GM10847 (cell line): Measurements from ENCODE around the gene PXYLP1.

Experiments used
- POLR2A ChIP-seq: IDR thresholded peaks from 2 replicates; pipeline ENCODE4 v1.6.1; 2011; ENCODE audit not compliant: insufficient read length; ENCODE audit errors: extremely low read depth

The PXYLP1 gene

DNA sequence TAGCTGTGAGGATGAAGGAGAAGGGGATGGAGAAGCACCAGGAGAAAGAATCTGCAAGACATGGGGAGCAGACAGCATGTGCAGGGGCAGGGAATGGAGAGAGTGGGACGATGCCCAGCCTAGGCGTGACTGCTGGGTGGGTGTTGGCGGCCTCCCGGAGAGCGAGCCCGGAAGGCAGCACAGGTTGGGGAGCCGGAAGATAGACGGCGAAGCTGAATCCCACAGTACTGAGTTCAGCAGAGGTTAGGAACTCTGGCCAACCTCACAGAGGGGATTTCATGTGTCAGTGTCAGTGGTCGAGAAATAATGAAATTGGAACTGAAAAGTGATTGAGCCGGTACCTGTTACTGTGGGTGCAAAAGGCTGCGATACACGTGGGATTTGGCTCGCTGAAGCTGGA lies 55.2 kb downstream of the PXYLP1 start:
- TF ChIP-seq POLR2A: no peak

DNA sequence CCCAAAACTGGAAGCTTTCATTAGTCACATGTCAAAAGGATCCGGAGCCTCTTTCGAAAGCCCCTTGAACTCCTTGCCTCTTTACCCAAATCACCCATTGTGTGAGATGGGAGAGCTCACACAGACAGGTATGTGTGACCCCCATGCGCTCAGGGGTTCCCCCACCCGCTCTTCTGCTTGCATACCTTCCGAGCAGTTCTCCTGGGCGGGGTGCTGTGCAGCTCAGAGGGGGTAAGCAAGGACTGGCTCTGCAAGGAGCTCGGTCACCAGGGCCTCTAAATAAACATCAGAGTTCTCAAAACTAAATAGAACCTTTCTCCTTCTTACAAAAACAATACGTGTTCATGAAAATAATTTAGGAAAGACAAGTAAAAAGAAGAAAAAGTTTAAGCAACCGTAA lies 55.7 kb downstream of the PXYLP1 start:
- TF ChIP-seq POLR2A: no peak

DNA sequence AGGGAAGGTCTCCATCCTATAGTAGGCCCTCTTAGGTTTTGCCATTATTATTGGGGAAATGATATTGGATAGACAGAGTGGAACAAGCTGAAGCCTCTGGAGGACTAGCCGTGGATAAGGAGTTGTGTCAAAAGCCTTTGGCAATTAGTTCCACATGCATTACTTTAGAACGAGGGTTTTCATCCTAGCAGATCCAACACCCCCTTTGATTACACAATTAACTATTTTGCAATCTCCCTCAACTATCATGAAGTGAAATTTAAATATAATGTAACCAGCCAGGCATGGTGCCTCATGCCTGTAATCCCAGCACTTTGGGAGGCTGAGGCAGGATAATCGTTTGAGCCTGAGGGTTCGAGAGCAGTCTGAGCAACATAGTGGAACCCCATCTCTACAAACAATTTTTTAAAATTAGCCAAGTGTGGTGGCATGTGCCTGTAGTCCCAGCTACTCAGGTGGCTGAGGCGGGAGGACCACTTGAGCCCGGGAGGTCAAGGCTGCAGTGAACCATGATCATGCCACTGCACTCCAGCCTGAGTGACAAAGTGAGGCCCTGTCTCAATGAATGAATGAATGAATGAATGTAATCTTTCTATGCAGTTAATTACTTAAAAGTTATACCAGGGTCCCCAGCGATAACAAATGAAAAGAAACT lies 56.8 kb downstream of the PXYLP1 start:
- no peak for TF ChIP-seq POLR2A

DNA sequence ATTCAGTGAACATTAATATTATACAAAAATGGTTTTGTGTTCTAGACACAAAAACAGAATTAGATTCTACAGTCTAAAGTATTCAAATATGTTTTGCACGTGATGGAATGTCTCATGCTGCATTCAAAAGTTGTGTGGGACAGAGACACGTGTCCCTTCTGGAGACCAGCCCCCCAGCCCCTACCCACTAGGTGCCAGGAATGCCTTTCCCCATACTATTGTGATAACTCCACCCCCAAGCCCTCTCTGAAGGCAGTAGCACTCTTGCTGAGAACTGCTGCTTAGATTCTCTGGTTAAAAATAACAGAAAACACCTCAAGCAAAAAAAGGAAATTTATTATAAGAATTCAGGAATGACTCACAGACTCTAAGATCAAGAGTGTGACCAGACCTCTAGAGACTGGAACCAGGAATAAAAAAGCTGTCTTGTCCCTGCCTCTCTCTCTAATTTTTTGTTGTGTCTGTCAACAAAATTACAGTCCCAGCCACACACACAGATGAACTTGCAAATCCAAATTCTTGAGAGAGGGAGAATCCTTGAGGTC lies 57.7 kb downstream of the PXYLP1 start:
- no peak for TF ChIP-seq POLR2A

DNA sequence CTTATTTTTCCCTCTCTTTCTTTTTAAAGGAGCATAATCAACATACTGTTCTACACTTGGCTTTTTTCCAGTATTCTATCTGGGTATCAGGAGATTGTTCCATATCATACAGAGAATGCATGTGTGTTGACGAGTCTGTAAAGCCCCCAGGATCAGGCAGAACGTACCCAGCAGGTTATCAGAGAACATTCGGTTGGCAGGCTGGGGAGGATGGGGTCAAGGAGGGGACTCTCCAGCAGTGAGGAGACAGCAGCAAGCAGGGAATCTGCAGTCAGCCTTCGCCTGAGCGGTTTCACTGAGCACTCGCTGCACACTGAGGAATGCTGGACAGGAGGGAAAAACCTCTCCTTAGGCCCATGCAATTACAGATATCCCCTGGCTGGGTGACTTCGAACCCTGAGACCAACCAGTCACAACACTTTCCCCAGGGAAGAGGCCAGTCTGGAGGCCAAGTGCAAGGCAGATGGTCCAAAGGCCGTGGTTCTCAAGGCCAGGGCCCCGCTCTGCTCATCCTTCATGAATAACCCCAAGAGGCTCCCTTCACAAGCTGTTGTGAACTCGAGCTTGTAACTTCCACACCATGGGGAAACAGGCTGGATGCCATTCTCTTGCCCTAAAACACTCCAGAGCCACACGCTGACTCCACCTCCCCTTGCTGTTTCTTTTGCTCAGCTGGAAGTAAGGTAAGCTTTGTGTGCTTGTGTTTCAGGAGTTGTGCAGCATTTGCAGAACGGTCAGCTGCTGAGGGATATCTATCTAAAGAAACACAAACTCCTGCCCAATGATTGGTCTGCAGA lies 60.1 kb downstream of the PXYLP1 start:
- TF ChIP-seq POLR2A: no peak

DNA sequence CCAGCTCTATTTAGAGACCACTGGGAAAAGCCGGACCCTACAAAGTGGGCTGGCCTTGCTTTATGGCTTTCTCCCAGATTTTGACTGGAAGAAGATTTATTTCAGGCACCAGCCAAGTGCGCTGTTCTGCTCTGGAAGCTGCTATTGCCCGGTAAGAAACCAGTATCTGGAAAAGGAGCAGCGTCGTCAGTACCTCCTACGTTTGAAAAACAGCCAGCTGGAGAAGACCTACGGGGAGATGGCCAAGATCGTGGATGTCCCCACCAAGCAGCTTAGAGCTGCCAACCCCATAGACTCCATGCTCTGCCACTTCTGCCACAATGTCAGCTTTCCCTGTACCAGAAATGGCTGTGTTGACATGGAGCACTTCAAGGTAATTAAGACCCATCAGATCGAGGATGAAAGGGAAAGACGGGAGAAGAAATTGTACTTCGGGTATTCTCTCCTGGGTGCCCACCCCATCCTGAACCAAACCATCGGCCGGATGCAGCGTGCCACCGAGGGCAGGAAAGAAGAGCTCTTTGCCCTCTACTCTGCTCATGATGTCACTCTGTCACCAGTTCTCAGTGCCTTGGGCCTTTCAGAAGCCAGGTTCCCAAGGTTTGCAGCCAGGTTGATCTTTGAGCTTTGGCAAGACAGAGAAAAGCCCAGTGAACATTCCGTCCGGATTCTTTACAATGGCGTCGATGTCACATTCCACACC lies 60.9 kb downstream of the PXYLP1 start:
- TF ChIP-seq POLR2A: no peak

DNA sequence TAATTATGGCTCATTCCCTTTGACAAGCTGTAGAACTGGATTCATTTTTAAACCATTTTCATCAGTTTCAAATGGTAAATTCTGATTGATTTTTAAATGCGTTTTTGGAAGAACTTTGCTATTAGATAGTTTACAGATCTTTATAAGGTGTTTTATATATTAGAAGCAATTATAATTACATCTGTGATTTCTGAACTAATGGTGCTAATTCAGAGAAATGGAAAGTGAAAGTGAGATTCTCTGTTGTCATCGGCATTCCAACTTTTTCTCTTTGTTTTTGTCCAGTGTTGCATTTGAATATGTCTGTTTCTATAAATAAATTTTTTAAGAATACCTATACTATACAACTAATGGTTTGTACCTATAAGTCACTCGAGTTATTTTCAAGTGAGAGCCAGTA lies 62.7 kb downstream of the PXYLP1 start:
- no peak for TF ChIP-seq POLR2A

DNA sequence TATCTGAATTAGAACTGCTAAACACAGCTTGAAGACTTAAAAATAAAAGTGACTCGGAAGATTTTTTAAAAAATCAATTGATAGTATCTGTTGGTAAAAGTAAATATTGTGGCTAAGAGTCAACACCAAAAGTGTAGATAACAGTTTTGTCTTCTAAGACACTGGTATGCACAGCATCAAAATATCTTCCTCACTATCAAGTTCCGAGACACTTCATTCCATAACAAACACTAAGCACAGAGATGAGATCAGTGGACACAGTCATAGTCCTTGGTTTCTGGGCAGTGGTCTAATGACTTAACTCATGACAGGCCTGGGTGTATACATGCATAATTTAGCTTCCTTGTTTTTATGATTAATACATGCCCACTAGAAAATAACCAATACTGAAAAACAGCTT lies 63.2 kb downstream of the PXYLP1 start:
- TF ChIP-seq POLR2A: no peak

DNA sequence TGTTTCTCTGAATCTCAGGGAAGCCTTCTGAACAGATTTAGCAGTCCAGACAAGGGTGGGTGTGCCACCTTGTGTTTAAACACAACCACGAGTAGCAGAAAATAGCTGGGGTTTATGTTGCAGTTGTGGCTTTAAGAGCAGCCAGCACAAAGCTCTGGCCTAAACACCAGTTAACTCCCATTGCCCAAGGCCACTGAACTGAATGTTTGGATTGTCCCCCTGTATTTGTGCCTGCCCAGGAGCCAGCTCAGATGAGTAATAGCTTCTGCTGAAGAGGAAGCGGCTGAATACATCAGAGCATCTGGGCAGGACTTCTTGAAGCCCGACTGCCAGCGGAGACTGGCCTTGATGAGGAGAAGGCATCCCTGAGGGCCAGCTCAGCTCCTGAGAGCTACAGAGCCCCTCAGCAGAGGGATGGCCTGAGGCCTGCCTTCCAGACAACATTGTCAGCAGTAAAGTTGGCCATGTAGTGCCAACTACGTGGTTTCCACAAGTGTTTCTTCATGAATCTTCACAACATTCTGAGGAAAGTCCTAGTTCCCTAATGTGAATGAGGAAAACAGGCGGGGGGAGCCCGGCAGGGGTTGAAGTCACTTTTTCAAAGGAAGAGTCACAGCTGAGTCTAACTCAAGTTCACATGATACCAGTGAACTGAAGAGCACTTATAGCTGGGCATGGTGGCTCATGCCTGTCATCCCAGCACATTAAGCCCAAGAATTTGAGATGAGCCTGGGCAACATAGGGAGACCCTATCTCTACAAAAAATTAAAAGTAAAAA lies 70.9 kb downstream of the PXYLP1 start:
- no peak for TF ChIP-seq POLR2A

DNA sequence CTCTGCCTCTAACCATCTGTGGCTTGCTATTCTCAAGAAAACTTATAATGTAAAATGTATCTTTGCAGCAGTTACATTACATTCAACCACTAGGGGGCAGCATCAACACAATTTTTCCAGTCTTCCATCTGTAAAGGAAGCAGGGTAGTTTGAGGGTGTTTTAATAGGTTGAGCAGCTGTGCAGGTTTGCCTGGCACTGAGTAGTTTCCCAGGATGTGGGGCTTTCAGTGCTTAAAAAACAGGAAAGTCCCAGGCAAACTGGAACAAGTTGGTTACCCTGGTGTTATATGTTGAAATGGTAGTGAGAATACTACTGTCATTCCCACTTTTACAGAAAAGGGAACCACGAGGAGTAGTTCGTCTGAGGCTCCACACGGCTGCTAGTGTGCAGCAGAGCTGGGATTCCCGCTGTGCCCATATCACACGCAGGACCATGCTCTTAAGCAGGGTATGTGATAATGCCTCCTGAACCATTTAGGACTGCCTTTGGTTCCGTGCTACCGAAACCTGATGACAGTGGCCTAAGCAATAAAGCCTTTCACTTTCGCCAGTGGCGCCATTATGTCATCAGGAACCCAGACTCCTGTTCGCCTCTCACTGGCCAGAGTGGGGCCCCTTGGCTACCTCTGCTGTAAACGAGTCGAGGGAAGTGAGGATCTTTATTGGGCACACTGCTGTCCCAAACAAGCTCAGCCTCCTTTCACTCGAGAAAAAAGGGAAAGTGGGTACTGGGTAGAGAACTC lies 72.0 kb downstream of the PXYLP1 start:
- TF ChIP-seq POLR2A: no peak

DNA sequence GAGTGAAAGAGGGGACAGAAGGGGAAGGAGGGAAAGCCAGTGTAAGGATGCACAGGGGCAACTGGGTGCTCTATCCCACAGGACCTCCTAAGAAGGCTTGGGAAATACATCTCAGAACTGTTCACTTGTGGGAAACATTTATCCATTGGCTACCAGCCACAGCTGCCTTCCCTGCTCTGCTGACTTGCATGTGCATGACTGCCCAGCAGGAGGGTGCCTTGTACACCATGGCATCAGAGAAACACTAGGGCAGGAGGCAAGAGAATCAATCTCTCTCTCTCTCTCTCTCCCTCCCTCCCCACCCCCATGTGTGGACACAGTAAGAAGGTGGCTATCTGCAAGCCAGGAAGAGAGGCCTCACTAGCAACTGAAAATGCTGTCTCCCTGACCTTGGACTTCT lies 73.8 kb downstream of the PXYLP1 start:
- no peak for TF ChIP-seq POLR2A

DNA sequence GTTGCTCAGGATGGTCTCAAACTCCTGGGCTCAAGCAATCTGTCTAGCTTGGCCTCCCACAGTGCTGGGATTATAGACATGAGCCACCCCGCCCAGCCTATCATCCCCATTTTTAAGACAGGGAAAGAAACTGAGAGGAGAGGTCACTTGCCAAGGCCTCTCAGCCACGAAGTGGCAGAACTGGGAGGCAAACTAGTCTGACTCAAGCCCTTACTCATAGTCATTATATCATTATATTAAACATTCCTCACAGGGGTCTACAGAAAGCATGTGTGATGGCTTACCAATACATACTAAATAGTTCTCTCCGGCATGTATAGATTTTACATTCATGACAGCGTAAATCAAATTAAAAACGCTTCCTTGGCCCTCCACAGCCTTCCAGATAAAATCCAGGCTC lies 74.7 kb downstream of the PXYLP1 start:
- no peak for TF ChIP-seq POLR2A

DNA sequence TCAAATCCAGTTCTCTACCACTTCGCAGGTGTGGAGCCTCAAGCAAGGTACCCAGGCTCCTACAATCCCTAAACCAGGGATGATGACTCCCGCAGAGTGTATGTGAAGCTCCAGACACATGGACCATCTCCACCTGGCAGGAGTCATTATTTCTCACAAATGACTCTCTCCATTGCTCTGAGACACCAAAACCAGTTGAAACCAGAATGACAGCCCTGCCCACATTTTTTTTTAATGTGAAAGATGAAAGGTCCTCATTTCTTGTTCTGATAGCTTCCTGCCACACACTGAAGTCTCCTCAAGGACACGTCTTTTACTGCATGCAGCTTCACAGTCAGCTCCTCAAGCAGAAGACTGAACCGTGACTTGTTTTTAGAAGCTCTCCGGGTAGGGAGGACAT lies 75.3 kb downstream of the PXYLP1 start:
- no peak for TF ChIP-seq POLR2A

DNA sequence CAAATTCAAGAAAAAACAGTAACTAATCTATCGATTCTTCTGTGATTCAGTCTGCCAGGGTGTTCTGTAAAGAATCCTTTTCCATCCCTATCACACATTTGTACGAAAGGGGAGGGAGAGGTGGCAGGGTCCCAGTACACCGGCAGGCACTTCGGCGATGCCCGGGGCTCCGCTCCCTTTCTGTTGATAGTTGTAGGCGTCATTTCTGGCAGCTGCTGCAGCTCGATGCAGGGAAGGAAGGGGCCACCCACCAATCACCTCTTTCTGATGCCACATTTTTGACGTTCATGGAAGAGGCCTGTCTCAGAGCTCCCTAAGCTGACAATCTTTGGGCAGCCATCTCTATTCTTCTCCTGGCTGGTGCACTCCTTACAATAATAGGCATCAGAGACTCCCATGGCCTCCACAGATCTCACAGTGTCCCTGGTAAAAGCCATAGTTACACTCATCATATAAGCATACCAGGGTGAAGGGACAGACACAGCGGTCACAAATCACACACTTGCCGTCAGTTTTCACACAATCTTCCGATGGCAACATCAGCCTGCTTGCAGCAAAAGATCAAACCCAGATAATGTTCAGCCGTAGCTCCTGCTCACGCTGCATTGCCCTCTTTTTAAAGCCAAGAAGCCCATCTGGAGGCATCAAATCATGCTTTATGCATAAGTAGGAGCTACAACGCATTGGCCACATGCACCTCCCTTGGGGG lies 75.9 kb downstream of the PXYLP1 start:
- TF ChIP-seq POLR2A: no peak
